ENCODE data around the gene PCLO. TPM values are rescaled to one million over a fixed set of nuclear protein-coding genes. Genes with fewer than 3 reads are reported as not detected.

PCLO gene
- total RNA-seq, 4 donors from 2014 or later = 2.3 to 5.0 (median 2.7) TPM

- H3K27ac ChIP-seq (replicated peaks in 1 of 4) = no peak overlapping the region
- TF ChIP-seq CTCF (IDR thresholded peaks at IDR 0.05) (no peak), POLR2A (IDR thresholded peaks at IDR 0.05; ENCODE audit: low read depth) (no peak), EP300 (IDR thresholded peaks at IDR 0.05) (no peak), POLR2AphosphoS5 (IDR thresholded peaks at IDR 0.05) (no peak)
- H3K27me3 ChIP-seq = no peaks in the 10 kb centered on the region
- no peaks in the 10 kb centered on the region for H3K9me3 ChIP-seq
- H3K36me3 ChIP-seq = no peaks in the 10 kb centered on the region
- DNase-seq (ENCODE audit: extremely low spot score) = no peak
- no peaks in the 10 kb centered on the region for H3K4me1 ChIP-seq
- intact Hi-C loops (cut with DNase I) = no loop called here
- H3K4me3 ChIP-seq = no peak overlapping the region
Observed at GRCh38 chr7:83173664-83174063, 11.0 kb upstream of the PCLO start.

GRCh38 chr7:83166781-83167180 is 4.1 kb upstream of the PCLO start:
- TF ChIP-seq CTCF (IDR thresholded peaks at IDR 0.05) = no peak
- Histone ChIP-seq H3K9me3 (no peaks in the 10 kb centered on the region), H3K27me3 (peaks cover 0 to 7% (median 0%) of the 10 kb centered on the region in 4 donors), H3K27ac (replicated peaks in 1 of 4) (no peak overlapping the region), H3K36me3 (no peaks in the 10 kb centered on the region), H3K4me3 (no peak overlapping the region), H3K4me1 (peaks cover 6 to 16% (median 13%) of the 10 kb centered on the region in 4 donors)
- DNase-seq (ENCODE audit: extremely low spot score) = no peak
- WGBS = 94% methylated on average over 1 of the region's 1 CpG
- intact Hi-C loops (cut with DNase I) = no loop called here

GRCh38 chr7:83161899-83162401 is 734 bp downstream of the PCLO start:
- TF ChIP-seq EP300 (IDR thresholded peaks at IDR 0.05) = no peak
- no peak for TF ChIP-seq POLR2A (IDR thresholded peaks at IDR 0.05; ENCODE audit: low read depth)
- TF ChIP-seq POLR2AphosphoS5 (IDR thresholded peaks at IDR 0.05) = no peak
- TF ChIP-seq CTCF (IDR thresholded peaks at IDR 0.05) = no peak
- H3K9me3 ChIP-seq = no peaks in the 10 kb centered on the region
- peaks cover 6 to 18% (median 15%) of the 10 kb centered on the region in 4 donors for H3K4me1 ChIP-seq
- WGBS = under 1% methylated on average over 12 of the region's 17 CpGs
- no peaks in the 10 kb centered on the region for H3K36me3 ChIP-seq
- H3K27me3 ChIP-seq = peaks cover 0 to 7% (median 0%) of the 10 kb centered on the region in 4 donors
- peak overlapping the region; percentile 41 to 75 (median 74) for H3K27ac ChIP-seq (replicated peaks in 1 of 4)
- no peak for DNase-seq (ENCODE audit: extremely low spot score)
- H3K4me3 ChIP-seq = peak overlapping the region; percentile 68 to 76 (median 69)
- intact Hi-C loops (cut with DNase I) = no loop called here

GRCh38 chr7:83161186-83161585 is 1.5 kb downstream of the PCLO start:
- intact Hi-C loops (cut with DNase I) = no loop called here
- Histone ChIP-seq H3K9me3 (no peaks in the 10 kb centered on the region), H3K27me3 (peaks cover 0 to 7% (median 0%) of the 10 kb centered on the region in 4 donors), H3K36me3 (no peaks in the 10 kb centered on the region), H3K4me3 (no peak overlapping the region), H3K27ac (replicated peaks in 1 of 4) (no peak overlapping the region), H3K4me1 (peaks cover 6 to 18% (median 15%) of the 10 kb centered on the region in 4 donors)
- 59% methylated on average over 4 of the region's 4 CpGs for WGBS
- no peak for DNase-seq (ENCODE audit: extremely low spot score)
- TF ChIP-seq CTCF (IDR thresholded peaks at IDR 0.05) (no peak), EP300 (IDR thresholded peaks at IDR 0.05) (no peak), POLR2A (IDR thresholded peaks at IDR 0.05; ENCODE audit: low read depth) (no peak), POLR2AphosphoS5 (IDR thresholded peaks at IDR 0.05) (no peak)

- peaks cover 6 to 18% (median 15%) of the 10 kb centered on the region in 4 donors for H3K4me1 ChIP-seq
- 94% methylated on average over 2 of the region's 2 CpGs for WGBS
- no peaks in the 10 kb centered on the region for H3K9me3 ChIP-seq
- intact Hi-C loops (cut with DNase I) = no loop called here
- no peak overlapping the region for H3K4me3 ChIP-seq
- DNase-seq (ENCODE audit: extremely low spot score) = no peak
- no peak overlapping the region for H3K27ac ChIP-seq (replicated peaks in 1 of 4)
- peaks cover 0 to 7% (median 0%) of the 10 kb centered on the region in 4 donors for H3K27me3 ChIP-seq
- TF ChIP-seq CTCF (IDR thresholded peaks at IDR 0.05) (no peak), POLR2A (IDR thresholded peaks at IDR 0.05; ENCODE audit: low read depth) (no peak), POLR2AphosphoS5 (IDR thresholded peaks at IDR 0.05) (no peak), EP300 (IDR thresholded peaks at IDR 0.05) (no peak)
- peaks cover 0 to 3% (median 0%) of the 10 kb centered on the region in 4 donors for H3K36me3 ChIP-seq
Observed at GRCh38 chr7:83159731-83160130, 3.0 kb downstream of the PCLO start.

Measured in esophagus muscularis mucosa (tissue), 4 donors.